Activated naive CD4-positive, alpha-beta T cell treated with anti-CD3 and anti-CD28 coated beads, Interleukin-2, amount 10 ng/mL, durations not matched to agents 5 hours and 36 hours (primary cell): ENCODE data around the gene DUXA. TPM values are rescaled to one million over a fixed set of nuclear protein-coding genes. Genes with fewer than 3 reads are reported as not detected.

Source experiments
- total RNA-seq, 2 experiments: library from RNA; stranded (reverse); gene quantifications; one replicate each; pipeline ENCODE4 v1.2.3, GENCODE V29; 2021

Gene DUXA
- not detected for total RNA-seq

GRCh38 chr19:57167385-57167784, at the start of gene DUXA:
TSS of gene DUXA (minus strand) at chr19:57167485. CDS start at chr19:57167443, 42 bp downstream.

GRCh38 chr19:57191141-57192076, 24.1 kb upstream of the DUXA start, which contains the start of gene ZNF264:
TSS of gene ZNF264 (plus strand) at chr19:57191500. CDS start at chr19:57191914, 414 bp downstream.

Other genes with a start within 250 kb of the DUXA start
- not detected for gene USP29, start 47.5 kb downstream of the DUXA start, total RNA-seq
- not detected for gene ZIM3, start 22.3 kb downstream of the DUXA start, total RNA-seq
- gene ZNF264, start 24.0 kb upstream of the DUXA start, total RNA-seq = 10 to 100 TPM; 41.3 to 41.9 TPM
- gene AURKC, start 63.5 kb upstream of the DUXA start, total RNA-seq = under 1 TPM; 0.41 to 0.83 TPM
- gene ZNF805, start 73.1 kb upstream of the DUXA start, total RNA-seq = 10 to 100 TPM; 10.4 to 11.7 TPM
- 10 to 100 TPM; 39.4 to 45.1 TPM for gene ZNF460, start 113.0 kb upstream of the DUXA start, total RNA-seq
- gene ZNF543, start 153.0 kb upstream of the DUXA start, total RNA-seq = 1 to 10 TPM; 7.7 to 7.8 TPM
- 1 to 10 TPM; 8.7 to 9.3 TPM for gene ZNF304, start 183.8 kb upstream of the DUXA start, total RNA-seq
- 10 to 100 TPM in 1 of 2 experiments, 1 to 10 TPM in 1; 9.5 to 10.7 TPM for gene TRAPPC2B, start 196.1 kb upstream of the DUXA start, total RNA-seq
- 1 to 10 TPM; 3.8 to 3.9 TPM for gene ZNF547, start 196.1 kb upstream of the DUXA start, total RNA-seq
- gene ZNF548, start 222.4 kb upstream of the DUXA start, total RNA-seq = 10 to 100 TPM; 40.7 to 42.4 TPM
- 10 to 100 TPM; 13.0 to 14.3 TPM for gene ZNF17, start 243.7 kb upstream of the DUXA start, total RNA-seq